ENCODE data around the gene DNAH17.
A peak's percentile ranks its signal among the peaks of the same experiment; 100 is the strongest.

Gene DNAH17

GRCh38 chr17:78422872-78423588 is 154.2 kb downstream of the DNAH17 start:
- TF ChIP-seq, protein P1, sequence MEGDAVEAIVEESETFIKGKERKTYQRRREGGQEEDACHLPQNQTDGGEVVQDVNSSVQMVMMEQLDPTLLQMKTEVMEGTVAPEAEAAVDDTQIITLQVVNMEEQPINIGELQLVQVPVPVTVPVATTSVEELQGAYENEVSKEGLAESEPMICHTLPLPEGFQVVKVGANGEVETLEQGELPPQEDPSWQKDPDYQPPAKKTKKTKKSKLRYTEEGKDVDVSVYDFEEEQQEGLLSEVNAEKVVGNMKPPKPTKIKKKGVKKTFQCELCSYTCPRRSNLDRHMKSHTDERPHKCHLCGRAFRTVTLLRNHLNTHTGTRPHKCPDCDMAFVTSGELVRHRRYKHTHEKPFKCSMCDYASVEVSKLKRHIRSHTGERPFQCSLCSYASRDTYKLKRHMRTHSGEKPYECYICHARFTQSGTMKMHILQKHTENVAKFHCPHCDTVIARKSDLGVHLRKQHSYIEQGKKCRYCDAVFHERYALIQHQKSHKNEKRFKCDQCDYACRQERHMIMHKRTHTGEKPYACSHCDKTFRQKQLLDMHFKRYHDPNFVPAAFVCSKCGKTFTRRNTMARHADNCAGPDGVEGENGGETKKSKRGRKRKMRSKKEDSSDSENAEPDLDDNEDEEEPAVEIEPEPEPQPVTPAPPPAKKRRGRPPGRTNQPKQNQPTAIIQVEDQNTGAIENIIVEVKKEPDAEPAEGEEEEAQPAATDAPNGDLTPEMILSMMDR (IDR thresholded peaks at IDR 0.05) = no peak
- no peak for TF ChIP-seq ZFX (IDR thresholded peaks at IDR 0.05; ENCODE audit: borderline replicate concordance)
- no peak overlapping the region for H3K27ac ChIP-seq

DNA sequence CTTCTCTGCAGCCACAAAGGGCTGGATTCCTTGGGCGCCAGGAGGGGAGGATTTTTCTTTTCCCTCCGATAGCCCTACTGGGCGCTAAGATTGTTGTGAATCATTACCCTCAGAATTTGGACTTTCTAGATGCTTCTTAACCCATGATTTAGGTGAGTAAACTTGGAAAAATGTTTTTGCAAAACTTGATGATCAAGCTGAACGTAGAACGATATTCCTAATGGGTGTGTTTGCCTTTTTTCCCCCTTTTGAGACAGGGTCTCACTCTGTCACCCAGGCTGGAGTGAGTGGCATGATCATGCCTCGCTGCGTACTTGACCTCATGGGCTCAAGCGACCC is 155.0 kb downstream of the DNAH17 start:
- TF ChIP-seq, protein P1 (IDR thresholded peaks at IDR 0.05) = peak; percentile 65
- no peak for TF ChIP-seq ZFX (IDR thresholded peaks at IDR 0.05; ENCODE audit: borderline replicate concordance)
- no peak overlapping the region for H3K27ac ChIP-seq

GRCh38 chr17:78421534-78422266 is 155.5 kb downstream of the DNAH17 start:
- no peak overlapping the region for H3K27ac ChIP-seq
- TF ChIP-seq, protein P1 (IDR thresholded peaks at IDR 0.05) = peak; percentile 93
- TF ChIP-seq ZFX (IDR thresholded peaks at IDR 0.05; ENCODE audit: borderline replicate concordance) = no peak

DNA sequence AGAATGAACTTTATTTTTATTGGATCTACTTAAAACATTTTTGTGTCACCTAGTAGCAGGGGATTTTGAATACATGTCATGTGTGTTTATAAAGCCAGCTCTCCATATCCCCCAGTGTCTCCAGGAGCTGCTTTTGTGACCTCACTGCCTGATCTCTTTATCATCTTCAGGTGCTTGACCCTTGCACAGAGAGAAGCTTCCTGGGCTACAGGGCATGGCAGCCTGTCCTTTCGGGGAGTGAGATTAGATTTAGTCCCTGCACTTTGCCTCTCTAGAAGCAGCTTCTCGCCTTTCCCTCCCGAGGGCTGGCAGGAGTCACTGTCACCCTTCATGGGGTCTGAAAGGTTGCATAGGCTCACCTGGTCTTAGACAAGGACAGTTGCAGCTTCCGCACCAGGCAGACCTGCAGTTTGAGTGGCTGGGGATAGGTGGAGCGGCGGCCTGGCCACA is 156.1 kb downstream of the DNAH17 start:
- TF ChIP-seq ZFX (IDR thresholded peaks at IDR 0.05; ENCODE audit: borderline replicate concordance) = no peak
- TF ChIP-seq, protein P1 (IDR thresholded peaks at IDR 0.05) = no peak
- no peak overlapping the region for H3K27ac ChIP-seq

DNA sequence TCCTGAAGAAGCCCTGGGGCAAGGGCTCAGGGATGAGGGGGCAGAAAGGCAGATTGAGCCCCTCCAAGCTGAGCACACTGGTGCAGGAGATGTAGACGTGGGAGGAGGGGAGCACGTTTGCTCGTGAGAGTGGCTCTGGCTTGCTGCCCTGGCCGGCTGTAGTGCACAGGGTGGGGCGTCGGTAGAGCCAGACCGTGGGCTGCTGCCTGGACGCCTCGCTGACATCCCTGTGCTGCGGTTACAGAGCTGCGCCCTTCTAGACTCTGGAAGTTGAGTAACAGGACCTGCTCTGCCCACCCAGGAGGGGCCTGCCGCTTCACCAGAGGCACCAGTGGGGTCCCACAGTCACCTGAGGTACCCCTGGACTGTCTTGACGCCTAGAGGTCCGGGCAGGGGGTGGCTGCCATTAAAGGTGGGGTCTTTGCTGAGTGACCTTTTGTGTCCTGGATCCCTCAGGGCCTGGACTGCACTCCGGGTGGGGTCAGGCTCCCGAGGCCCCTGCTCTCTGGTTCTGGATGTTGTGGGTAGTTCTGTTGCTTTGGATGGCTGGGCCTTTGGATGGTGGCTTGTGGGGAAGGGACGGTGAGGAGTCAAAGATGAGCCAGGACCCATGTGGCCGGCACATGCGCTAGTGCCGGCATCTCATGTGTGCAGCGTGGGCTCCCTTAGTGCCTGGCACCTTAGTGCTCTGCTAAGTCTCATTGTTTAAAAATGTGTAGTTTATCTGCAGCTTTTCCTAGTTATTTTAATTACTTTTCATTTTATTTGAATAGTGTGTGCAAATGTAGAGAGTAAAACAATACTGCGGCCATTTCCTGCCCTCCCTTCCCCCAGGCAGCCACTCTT is 157.0 kb downstream of the DNAH17 start:
- H3K27ac ChIP-seq = no peak overlapping the region

DNA sequence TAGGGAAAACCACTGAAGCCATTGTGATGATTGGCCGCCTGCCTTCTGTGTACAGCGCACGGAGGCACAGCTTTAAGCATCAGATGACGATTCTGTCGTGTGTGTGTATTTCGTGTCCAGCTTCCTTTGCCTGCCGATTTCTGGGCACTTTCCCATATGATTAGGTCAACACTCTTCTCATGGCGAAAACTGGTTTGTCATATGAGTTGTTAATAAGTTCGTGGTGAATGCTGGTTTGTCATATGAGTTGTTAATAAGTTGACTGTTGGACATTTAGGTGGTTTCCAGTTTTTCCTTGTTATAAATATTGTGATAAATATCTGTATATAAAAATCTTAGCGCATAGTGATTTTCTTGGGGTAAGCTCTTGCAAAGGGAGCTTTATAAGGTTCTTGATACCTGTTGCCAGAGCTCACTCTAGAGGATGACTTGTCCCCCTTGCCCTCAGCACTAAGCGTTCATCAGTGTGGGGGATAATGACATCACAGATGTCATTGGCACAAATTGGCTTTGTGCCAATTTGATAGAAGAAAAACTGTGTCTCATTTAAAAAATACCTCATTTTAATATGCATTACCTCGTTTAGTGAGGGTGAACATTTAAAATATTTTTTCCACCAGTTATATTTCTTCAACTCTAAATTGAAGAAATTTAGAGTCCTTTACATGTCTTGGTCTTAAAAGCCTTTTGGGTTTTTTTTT is 158.7 kb downstream of the DNAH17 start:
- no peak overlapping the region for H3K27ac ChIP-seq
- no peak for TF ChIP-seq ZFX (IDR thresholded peaks at IDR 0.05; ENCODE audit: borderline replicate concordance)
- TF ChIP-seq, protein P1 (IDR thresholded peaks at IDR 0.05) = no peak

More for the DNA sequence above, 157.0 kb downstream of the DNAH17 start:
- TF ChIP-seq, protein P1 (IDR thresholded peaks at IDR 0.05) = no peak
- TF ChIP-seq ZFX (IDR thresholded peaks at IDR 0.05; ENCODE audit: borderline replicate concordance) = no peak

Measured in 22Rv1 (cell line).